Measurements from ENCODE around the gene IFI27L2. TPM values are rescaled to one million over a fixed set of nuclear protein-coding genes. Genes with fewer than 3 reads are reported as not detected.

Gene IFI27L2
- total RNA-seq, 1 experiment from 2014 or later, result 28.6 TPM

DNA sequence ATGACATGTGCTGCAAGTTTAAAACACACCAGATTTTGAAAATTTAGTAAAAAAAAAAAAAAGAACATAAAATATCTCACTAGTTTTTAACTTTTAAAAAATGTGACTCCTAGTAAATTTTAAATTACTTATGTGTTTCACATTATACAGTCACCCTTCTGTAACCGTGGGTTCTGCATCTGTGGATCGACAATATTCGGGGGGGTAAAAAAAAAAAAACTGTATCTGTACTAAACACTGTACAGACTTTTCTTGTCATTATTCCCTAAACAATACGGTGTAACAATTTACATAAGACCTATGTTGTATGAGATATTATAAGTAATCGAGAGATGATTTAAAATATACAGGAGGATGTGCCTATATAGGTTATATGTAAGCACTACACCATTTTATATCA, 51.6 kb downstream of the IFI27L2 start:
- no peaks in the 10 kb centered on the region for H3K9me3 ChIP-seq (ENCODE audit: control insufficient read depth, low read depth, low read length)
- peaks cover 2% of the 10 kb centered on the region for H3K4me1 ChIP-seq (ENCODE audit: insufficient read depth, low read length)
- H3K23ac ChIP-seq (ENCODE audit: insufficient read length, low read depth, low read length), result no peak overlapping the region
- TF ChIP-seq, protein P1, sequence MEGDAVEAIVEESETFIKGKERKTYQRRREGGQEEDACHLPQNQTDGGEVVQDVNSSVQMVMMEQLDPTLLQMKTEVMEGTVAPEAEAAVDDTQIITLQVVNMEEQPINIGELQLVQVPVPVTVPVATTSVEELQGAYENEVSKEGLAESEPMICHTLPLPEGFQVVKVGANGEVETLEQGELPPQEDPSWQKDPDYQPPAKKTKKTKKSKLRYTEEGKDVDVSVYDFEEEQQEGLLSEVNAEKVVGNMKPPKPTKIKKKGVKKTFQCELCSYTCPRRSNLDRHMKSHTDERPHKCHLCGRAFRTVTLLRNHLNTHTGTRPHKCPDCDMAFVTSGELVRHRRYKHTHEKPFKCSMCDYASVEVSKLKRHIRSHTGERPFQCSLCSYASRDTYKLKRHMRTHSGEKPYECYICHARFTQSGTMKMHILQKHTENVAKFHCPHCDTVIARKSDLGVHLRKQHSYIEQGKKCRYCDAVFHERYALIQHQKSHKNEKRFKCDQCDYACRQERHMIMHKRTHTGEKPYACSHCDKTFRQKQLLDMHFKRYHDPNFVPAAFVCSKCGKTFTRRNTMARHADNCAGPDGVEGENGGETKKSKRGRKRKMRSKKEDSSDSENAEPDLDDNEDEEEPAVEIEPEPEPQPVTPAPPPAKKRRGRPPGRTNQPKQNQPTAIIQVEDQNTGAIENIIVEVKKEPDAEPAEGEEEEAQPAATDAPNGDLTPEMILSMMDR (conservative IDR thresholded peaks at IDR 0.05), result no peak
- H3K18ac ChIP-seq (ENCODE audit: insufficient read length, low read depth, low read length), result no peak overlapping the region
- peaks cover 4% of the 10 kb centered on the region for H4K20me1 ChIP-seq (ENCODE audit: control insufficient read depth, insufficient read depth, insufficient read length)
- H2BK5ac ChIP-seq (ENCODE audit: insufficient read length, low read length), result no peak overlapping the region
- H3K79me2 ChIP-seq (ENCODE audit: insufficient read depth, low read length), result peaks cover 41% of the 10 kb centered on the region
- H3K4ac ChIP-seq (ENCODE audit: low read depth, low read length), result no peak overlapping the region
- no peak overlapping the region for H3K9ac ChIP-seq (ENCODE audit: extremely low read depth, insufficient read length, low read length)
- no CpG with 5 or more reads among the region's 5 CpGs for WGBS (ENCODE audit: extremely low coverage, insufficient read length, low lambda C conversion rate)
- H3K36me3 Mint-ChIP-seq (ENCODE audit: insufficient read depth in 1 of 3, low read depth in 3 of 3), result peaks cover 46 to 48% (median 47%) of the 10 kb centered on the region in 3 experiments
- peaks cover 15 to 17% of the 10 kb centered on the region in 2 experiments for H3K9me3 Mint-ChIP-seq
- H4K5ac ChIP-seq (ENCODE audit: insufficient read length, low read depth, low read length), result no peak overlapping the region
- DNase-seq, result no peak
- H4K8ac ChIP-seq (replicated peaks; ENCODE audit: insufficient read length, low read depth, low read length), result no peak overlapping the region
- no peak overlapping the region for H2BK15ac ChIP-seq (ENCODE audit: low read depth, low read length)
- no peak overlapping the region for H2AFZ ChIP-seq (ENCODE audit: low read length)
- peaks cover 30 to 33% of the 10 kb centered on the region in 2 experiments for H3K4me1 Mint-ChIP-seq
- no peaks in the 10 kb centered on the region for H3K27me3 Mint-ChIP-seq (ENCODE audit: low read depth)
- H4K91ac ChIP-seq (ENCODE audit: insufficient read length, low read depth, low read length), result no peak overlapping the region
- no peak overlapping the region for H3K27ac Mint-ChIP-seq
- no peaks in the 10 kb centered on the region for H3K27me3 ChIP-seq (ENCODE audit: insufficient read depth, low read length)
- H3K14ac ChIP-seq (ENCODE audit: insufficient read depth, low read length), result no peak overlapping the region
- no peak overlapping the region for H2BK20ac ChIP-seq (ENCODE audit: low read depth, low read length, poor library complexity, severe bottlenecking)
- no peak overlapping the region for H3T11ph ChIP-seq (ENCODE audit: low read length)
- H2AK5ac ChIP-seq (ENCODE audit: insufficient read length, low read length), result no peak overlapping the region
- peaks cover 4% of the 10 kb centered on the region for H3K79me1 ChIP-seq (ENCODE audit: insufficient read depth, low read depth, low read length, poor library complexity, severe bottlenecking)
- no peak overlapping the region; a peak in 1 of 5 replicates for H3K4me3 Mint-ChIP-seq
- H2BK12ac ChIP-seq (ENCODE audit: insufficient read length, low read depth, low read length), result no peak overlapping the region
- no peak overlapping the region for H3K4me2 ChIP-seq (ENCODE audit: insufficient read depth, insufficient read length, low read length)
- H3K56ac ChIP-seq (ENCODE audit: insufficient read length, low read depth, low read length), result no peak overlapping the region
- H3K27ac ChIP-seq (ENCODE audit: insufficient read length, low read depth, low read length), result no peak overlapping the region
- H2BK120ac ChIP-seq (ENCODE audit: low read depth, low read length, poor library complexity, severe bottlenecking), result no peak overlapping the region
- H3K23me2 ChIP-seq (ENCODE audit: insufficient read length, low read depth, low read length, poor library complexity, severe bottlenecking), result peaks cover 8% of the 10 kb centered on the region

Other genes with a start within 250 kb of the IFI27L2 start
- not detected in 2 replicates for gene FAM181A, start 202.3 kb downstream of the IFI27L2 start, total RNA-seq (2021)
- 0.35 and 1.3 TPM in 2 replicates for gene ASB2, start 153.0 kb downstream of the IFI27L2 start, total RNA-seq (2021)
- not detected in 2 replicates for gene CCDC197, start 132.3 kb downstream of the IFI27L2 start, total RNA-seq (2021)
- gene OTUB2, start 103.3 kb downstream of the IFI27L2 start, total RNA-seq (2021), result 3.6 and 3.7 TPM in 2 replicates
- 172 TPM in 2 replicates for gene DDX24, start 48.4 kb downstream of the IFI27L2 start, total RNA-seq (2021)
- gene IFI27L1, start 48.3 kb downstream of the IFI27L2 start, total RNA-seq (2021), result 27.4 TPM in 2 replicates
- 1.7 TPM in 2 replicates for gene IFI27, start 18.9 kb downstream of the IFI27L2 start, total RNA-seq (2021)
- gene PPP4R4, start 44.7 kb upstream of the IFI27L2 start, total RNA-seq (2021), result 3.9 and 5.1 TPM in 2 replicates
- not detected in 2 replicates for gene SERPINA10, start 163.7 kb upstream of the IFI27L2 start, total RNA-seq (2021)
- gene SERPINA6, start 193.7 kb upstream of the IFI27L2 start, total RNA-seq (2021), result not detected in 2 replicates
- gene SERPINA2, start 237.1 kb upstream of the IFI27L2 start, total RNA-seq (2021), result not detected in 2 replicates